C4-2B (cell line): ENCODE results near the gene MAP4.
"Not testable (repeated sequence)": the region's sequence is repeated elsewhere in the genome, so short reads cannot be mapped to it uniquely, and the experiment has no call there.

Experiments used
- ZFX ChIP-seq: fragments of 450-650 bp; IDR thresholded peaks from 2 replicates; pipeline ENCODE4 v1.6.1; 2017
- TF ChIP-seq, protein P1 (sequence below): fragments of 450-650 bp; conservative IDR thresholded peaks from 2 replicates; pipeline ENCODE4 v1.5.1; 2017; ENCODE audit warnings: mild to moderate bottlenecking

- TF ChIP-seq, protein P1, sequence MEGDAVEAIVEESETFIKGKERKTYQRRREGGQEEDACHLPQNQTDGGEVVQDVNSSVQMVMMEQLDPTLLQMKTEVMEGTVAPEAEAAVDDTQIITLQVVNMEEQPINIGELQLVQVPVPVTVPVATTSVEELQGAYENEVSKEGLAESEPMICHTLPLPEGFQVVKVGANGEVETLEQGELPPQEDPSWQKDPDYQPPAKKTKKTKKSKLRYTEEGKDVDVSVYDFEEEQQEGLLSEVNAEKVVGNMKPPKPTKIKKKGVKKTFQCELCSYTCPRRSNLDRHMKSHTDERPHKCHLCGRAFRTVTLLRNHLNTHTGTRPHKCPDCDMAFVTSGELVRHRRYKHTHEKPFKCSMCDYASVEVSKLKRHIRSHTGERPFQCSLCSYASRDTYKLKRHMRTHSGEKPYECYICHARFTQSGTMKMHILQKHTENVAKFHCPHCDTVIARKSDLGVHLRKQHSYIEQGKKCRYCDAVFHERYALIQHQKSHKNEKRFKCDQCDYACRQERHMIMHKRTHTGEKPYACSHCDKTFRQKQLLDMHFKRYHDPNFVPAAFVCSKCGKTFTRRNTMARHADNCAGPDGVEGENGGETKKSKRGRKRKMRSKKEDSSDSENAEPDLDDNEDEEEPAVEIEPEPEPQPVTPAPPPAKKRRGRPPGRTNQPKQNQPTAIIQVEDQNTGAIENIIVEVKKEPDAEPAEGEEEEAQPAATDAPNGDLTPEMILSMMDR: not testable (repeated sequence)
- TF ChIP-seq ZFX: not testable (repeated sequence)
Observed at GRCh38 chr3:48061586-48061985, 45.4 kb upstream of the MAP4 start.
